MCF 10A (cell line): ENCODE data around the gene PPEF2. TPM values are rescaled to one million over a fixed set of nuclear protein-coding genes. Genes with fewer than 3 reads are reported as not detected.

Experiments
- BruUV-seq: library from RNA; stranded (reverse); fragments of 400-500 nt; replicated peaks from 2 replicates; lab custom pipeline; 2021; lab: Mats Ljungman, UMichigan
- CTCF ChIA-PET: fragments of 300-600 bp; sonication (Branson Sonifier 250); formaldehyde crosslinking; extraction: SDS; loops from one replicate; lab custom pipeline; 2021; ENCODE audit warnings: antibody characterized with exemption, inconsistent platforms; lab: Yijun Ruan, JAX
- POLR2A ChIA-PET: fragments of 300-600, 350-650 bp; sonication (Branson Sonifier 250); formaldehyde crosslinking; extraction: SDS; loops from one replicate; lab custom pipeline; 2020; ENCODE audit warnings: antibody characterized with exemption, inconsistent platforms; lab: Yijun Ruan, JAX
- DNase-seq: peaks from one replicate; pipeline ENCODE4 v3.0.0-alpha.2; 2018; ENCODE audit not compliant: unreplicated experiment
- H3K27ac Mint-ChIP-seq: one replicate; pipeline ENCODE4 v1.8.0; 2022; ENCODE audit warnings: mild to moderate bottlenecking, low read depth, mixed read lengths; ENCODE audit not compliant: unreplicated experiment
- H3K27me3 Mint-ChIP-seq: one replicate; pipeline ENCODE4 v1.8.0; 2022; ENCODE audit warnings: mixed read lengths; ENCODE audit not compliant: insufficient read depth, unreplicated experiment
- H3K36me3 Mint-ChIP-seq: one replicate; pipeline ENCODE4 v1.8.0; 2022; ENCODE audit warnings: mild to moderate bottlenecking, moderate library complexity, mixed read lengths; ENCODE audit not compliant: insufficient read depth, unreplicated experiment
- H3K4me1 Mint-ChIP-seq: one replicate; pipeline ENCODE4 v1.8.0; 2022; ENCODE audit warnings: mixed read lengths; ENCODE audit not compliant: insufficient read depth, unreplicated experiment
- H3K4me3 Mint-ChIP-seq: one replicate; pipeline ENCODE4 v1.8.0; 2022; ENCODE audit warnings: mild to moderate bottlenecking, moderate library complexity, mixed read lengths; ENCODE audit not compliant: unreplicated experiment
- H3K9me3 Mint-ChIP-seq: one replicate; pipeline ENCODE4 v1.8.0; 2022; ENCODE audit warnings: mixed read lengths; ENCODE audit not compliant: unreplicated experiment
- CTCF ChIP-seq: fragments of 200-600 bp; IDR thresholded peaks from one replicate; pipeline ENCODE4 v1.8.0; 2022; ENCODE audit warnings: antibody characterized with exemption, mild to moderate bottlenecking; ENCODE audit not compliant: unreplicated experiment
- intact Hi-C: fragments of 100-400 bp; cut with micrococcal nuclease; formaldehyde crosslinking; loops from 2 replicates; pipeline ENCODE4 v1.14.1; 2022
- total RNA-seq: library from RNA; stranded (reverse); gene quantifications from 2 replicates; pipeline ENCODE4 v1.2.3, GENCODE V29; 2022

The PPEF2 gene
- total RNA-seq, 1 experiment from 2014 or later = not detected

GRCh38 chr4:75830906-75831305 is 71.3 kb downstream of the PPEF2 start:
- intact Hi-C loops = no loop called here
- ChIA-PET POLR2A (no interaction called here), CTCF (interaction anchor here (0.8 to 1.3 kb wide), 2 partner anchors 17 to 1062 kb away, joined by 3 to 5 read pairs; no protein-coding TSS in a partner anchor)
- Mint-ChIP-seq H3K27ac (no peak overlapping the region), H3K9me3 (no peaks in the 10 kb centered on the region), H3K4me3 (no peak overlapping the region), H3K36me3 (no peaks in the 10 kb centered on the region), H3K27me3 (no peaks in the 10 kb centered on the region), H3K4me1 (no peaks in the 10 kb centered on the region)
- BruUV-seq = no TSS peak
- no peak for DNase-seq
- no peak for TF ChIP-seq CTCF

- TF ChIP-seq CTCF = no peak
- intact Hi-C loops = no loop called here
- ChIA-PET CTCF (interaction anchor here (0.7 to 1.1 kb wide), 2 partner anchors 12 to 13 kb away, joined by 3 to 5 read pairs; no protein-coding TSS in a partner anchor), POLR2A (no interaction called here)
- H3K4me1 Mint-ChIP-seq = no peaks in the 10 kb centered on the region
- DNase-seq = no peak
- H3K27ac Mint-ChIP-seq = no peak overlapping the region
- no peaks in the 10 kb centered on the region for H3K27me3 Mint-ChIP-seq
- no peaks in the 10 kb centered on the region for H3K9me3 Mint-ChIP-seq
- H3K4me3 Mint-ChIP-seq = no peak overlapping the region
- no TSS peak for BruUV-seq
- peaks cover under 1% of the 10 kb centered on the region for H3K36me3 Mint-ChIP-seq
Observed at GRCh38 chr4:75823812-75824211, 78.4 kb downstream of the PPEF2 start.

GRCh38 chr4:75822416-75822815 is 79.8 kb downstream of the PPEF2 start:
- ChIA-PET POLR2A (interaction anchor here (0.7 kb wide), 1 partner anchor 68 kb away, joined by 3 read pairs; no protein-coding TSS in a partner anchor), CTCF (no interaction called here)
- BruUV-seq = no TSS peak
- Mint-ChIP-seq H3K4me3 (no peak overlapping the region), H3K9me3 (no peaks in the 10 kb centered on the region), H3K27ac (no peak overlapping the region), H3K27me3 (no peaks in the 10 kb centered on the region), H3K4me1 (no peaks in the 10 kb centered on the region), H3K36me3 (peaks cover 13% of the 10 kb centered on the region)
- no peak for DNase-seq
- TF ChIP-seq CTCF = no peak
- intact Hi-C loops = no loop called here

- intact Hi-C loops = no loop called here
- H3K27ac Mint-ChIP-seq = no peak overlapping the region
Observed at GRCh38 chr4:75821966-75822365, 80.3 kb downstream of the PPEF2 start.

More at GRCh38 chr4:75821966-75822365, 80.3 kb downstream of the PPEF2 start:
- BruUV-seq = no TSS peak
- peak; percentile 14 for DNase-seq
- no peaks in the 10 kb centered on the region for H3K4me1 Mint-ChIP-seq
- H3K9me3 Mint-ChIP-seq = no peaks in the 10 kb centered on the region
- H3K4me3 Mint-ChIP-seq = no peak overlapping the region
- peaks cover 17% of the 10 kb centered on the region for H3K36me3 Mint-ChIP-seq
- ChIA-PET POLR2A (interaction anchor here (0.7 to 1.1 kb wide), 2 partner anchors 11 to 68 kb away, joined by 3 read pairs; no protein-coding TSS in a partner anchor), CTCF (no interaction called here)
- TF ChIP-seq CTCF = no peak
- H3K27me3 Mint-ChIP-seq = no peaks in the 10 kb centered on the region
